GM18517 (cell line): ENCODE data around the gene MAGI1.
"Not testable (repeated sequence)": the region's sequence is repeated elsewhere in the genome, so short reads cannot be mapped to it uniquely, and the experiment has no call there.

Experiments
- ATAC-seq: cut with Tn5 transposase; IDR thresholded peaks from one replicate; pipeline ENCODE4 v1.9.1; 2021; ENCODE audit warnings: mild to moderate bottlenecking, moderate library complexity; ENCODE audit not compliant: unreplicated experiment

MAGI1 gene

DNA sequence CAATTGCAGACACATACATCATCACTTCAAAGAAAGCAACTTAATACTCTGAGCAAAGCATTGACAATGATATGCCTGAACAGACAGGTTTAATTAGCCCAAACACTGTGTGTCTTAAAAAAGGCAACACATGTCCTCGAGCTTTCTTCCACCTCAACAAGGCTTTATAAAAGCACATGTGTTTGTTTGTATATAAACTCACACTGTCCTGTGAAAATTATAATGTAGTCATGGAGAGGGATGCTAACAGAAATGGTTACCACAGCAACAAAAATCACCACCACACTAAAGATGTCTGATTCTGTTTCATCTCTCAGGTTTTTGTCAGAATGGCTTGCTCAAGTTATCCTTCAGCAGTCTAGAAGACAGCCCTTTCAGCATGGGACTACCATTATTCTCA lies 314.7 kb downstream of the MAGI1 start:
- ATAC-seq, result no peak

DNA sequence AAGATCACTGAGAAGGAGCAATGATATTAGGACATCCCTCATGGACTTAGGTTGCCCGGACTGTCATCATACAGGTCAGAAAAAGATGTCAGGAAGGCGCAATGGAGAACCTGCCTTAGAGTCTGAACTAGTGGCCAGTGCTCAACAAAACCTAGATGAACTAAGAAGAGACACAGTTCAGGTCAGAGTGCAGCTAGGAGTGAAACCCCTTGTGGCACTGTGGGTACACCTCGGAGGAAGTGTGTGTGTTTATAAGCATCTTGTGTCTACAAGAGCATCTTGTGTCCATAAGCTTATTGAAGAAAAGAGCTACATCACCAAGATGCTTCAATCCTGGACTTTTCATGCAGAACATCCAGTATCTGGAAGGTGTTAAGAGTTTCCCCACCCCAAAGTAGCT lies 315.7 kb downstream of the MAGI1 start:
- no peak for ATAC-seq

DNA sequence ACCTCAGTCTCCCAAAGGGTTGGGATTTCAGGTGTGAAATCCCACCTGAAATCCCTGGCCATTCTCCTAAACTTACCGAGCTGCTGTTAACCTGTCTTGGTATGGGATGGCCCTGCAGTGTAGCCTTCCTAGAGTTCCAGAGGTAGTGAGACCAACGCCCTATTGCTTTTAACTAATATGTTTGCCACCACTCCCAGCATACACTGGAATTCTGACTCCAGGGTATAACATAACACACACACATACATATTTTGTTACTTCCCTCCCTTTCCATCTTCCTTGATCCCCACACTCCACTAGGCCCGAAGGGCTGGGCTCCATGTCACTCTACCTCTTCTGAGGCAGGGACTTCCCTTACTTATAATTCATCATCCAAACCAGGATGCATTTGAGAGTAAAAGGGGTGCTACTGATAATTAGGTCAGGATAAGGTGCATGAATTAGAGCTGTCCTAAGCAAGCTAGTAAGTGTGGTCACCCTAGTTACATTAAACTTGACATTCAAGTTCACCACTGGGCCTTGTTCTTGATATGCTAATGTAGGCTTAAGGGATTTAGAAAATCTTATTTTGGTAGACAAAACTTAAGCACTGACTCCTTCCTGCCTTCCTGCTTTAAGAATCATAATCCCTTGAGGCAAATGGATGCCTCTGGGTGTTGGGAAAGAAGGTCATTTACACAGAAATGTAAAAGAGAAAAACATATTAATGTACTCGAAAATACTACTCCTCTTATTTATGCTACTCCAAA lies 317.6 kb downstream of the MAGI1 start:
- no peak for ATAC-seq

DNA sequence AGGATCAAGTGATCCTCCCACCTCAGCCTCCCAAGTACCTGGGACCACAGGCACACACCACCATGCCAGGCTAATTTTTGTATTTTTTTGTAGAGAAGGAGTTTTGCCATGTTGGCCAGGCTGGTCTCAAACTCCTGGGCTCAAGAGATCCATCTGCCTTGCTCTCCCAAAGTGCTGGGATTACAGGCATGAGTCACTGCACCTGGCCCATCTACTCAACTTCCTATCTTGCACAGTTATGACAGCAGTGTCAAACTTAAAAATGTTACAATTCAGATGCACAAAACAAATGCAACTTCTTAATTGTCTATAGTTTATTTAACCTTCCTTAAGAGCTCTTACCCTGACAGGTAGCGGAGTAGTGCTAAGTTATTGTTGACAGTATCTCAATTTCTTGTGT lies 319.1 kb downstream of the MAGI1 start:
- not testable (repeated sequence) for ATAC-seq

DNA sequence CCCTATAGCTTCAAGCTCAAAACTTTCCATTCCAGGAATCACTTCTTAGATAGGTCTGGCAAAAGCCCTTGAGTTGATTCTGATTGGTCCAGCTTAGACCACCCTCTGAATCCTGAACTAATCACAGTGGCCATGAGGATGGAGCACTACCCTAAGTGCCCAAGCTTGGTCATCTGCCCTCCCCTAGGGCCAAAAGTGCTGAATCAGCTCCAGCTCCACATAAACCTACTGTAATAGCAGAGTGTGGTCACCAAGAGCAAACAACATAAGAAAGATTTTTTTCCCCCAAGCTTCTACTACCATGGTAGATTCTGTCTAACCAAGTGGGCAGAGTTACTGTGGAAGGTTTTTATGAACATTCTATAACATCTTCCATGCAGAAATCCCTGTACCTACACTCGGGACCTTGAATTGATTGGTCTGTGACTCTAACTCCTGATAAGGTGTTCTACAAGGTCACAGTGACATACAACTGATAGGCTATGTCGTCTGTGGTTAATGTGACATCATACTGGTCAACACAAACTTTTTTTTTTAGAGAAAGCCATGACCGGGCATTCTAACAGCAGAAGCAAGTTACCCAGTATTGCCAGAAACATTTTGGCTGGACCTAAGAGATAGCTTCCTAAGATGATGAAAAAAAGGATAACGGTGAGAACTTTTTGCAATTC lies 320.9 kb downstream of the MAGI1 start:
- ATAC-seq, result no peak

DNA sequence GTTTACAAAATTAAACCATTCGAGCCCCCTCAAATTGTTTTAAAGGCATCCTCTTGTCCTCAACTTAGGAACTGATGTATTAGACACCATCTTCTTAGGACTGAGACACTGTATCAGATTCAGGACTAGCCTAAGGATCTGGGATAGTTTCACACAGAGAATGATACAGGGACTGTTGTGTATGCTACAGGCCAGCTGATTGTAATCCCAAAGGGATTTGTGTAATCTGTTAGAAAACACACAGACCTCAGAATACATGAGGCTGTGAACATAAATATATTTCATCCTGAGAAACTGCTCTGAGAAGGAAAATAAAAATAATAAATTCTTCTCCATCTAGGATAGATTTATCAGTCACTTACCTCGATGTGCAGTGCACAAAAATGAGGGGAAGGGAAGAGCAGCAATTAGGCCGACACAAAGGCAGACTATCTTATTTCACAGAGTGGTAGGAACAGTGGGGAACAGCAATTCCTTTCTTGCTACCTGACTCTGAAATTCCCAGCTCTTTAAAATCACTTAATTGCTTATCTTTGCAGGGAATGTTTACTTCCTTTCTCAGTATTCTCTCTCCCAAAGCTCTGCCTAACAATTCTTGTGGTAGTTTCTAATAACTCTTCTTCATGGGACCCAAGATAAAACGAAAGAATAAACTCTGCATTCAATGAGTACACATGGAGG lies 322.5 kb downstream of the MAGI1 start:
- no peak for ATAC-seq

- no peak for ATAC-seq
These were observed 324.6 kb downstream of the MAGI1 start for GRCh38 chr3:65714134-65714533.

GRCh38 chr3:65713016-65713415 lies 325.7 kb downstream of the MAGI1 start:
- no peak for ATAC-seq

DNA sequence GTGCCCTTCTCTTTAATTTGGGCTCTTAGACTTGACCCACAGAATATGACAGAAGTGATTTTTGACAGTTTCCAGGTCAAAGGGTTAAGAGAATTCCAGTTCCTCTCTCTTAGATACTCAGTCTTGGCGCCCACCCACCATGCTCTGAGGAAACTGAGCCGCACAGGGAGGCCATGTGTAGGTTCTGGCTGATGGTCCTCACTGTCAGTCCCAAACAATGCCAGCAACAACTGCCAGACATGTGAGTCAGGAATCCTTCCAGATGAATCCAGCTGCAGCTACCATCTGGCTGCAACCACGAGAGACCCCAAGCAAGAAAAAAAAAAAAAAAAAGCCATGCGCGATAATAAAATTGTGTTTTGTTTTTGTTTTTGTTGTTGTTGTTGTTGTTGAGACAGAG lies 326.6 kb downstream of the MAGI1 start:
- no peak for ATAC-seq

- ATAC-seq, result no peak
These were observed 331.7 kb downstream of the MAGI1 start for GRCh38 chr3:65706776-65707568.

DNA sequence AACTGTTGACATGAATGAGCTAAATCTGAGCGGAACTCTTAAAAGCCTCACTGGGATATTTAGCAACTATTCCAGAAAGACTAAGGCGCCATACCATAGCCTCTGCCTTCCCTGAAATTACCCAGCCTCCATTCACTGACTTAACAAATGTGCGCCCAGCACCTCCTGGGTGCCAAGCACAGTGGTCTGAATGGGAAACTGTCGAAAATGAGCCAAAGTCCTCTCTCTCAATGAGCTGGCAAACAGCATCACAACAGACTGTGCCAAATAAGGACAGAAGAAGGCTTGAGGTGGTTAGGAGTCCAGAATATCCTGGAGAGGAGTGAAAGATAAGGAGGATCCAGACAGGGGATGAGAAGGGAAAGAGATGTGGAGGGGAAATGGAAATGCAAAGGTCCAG lies 332.4 kb downstream of the MAGI1 start:
- no peak for ATAC-seq

GRCh38 chr3:65703820-65704219 lies 334.9 kb downstream of the MAGI1 start:
- ATAC-seq, result no peak

GRCh38 chr3:65703026-65703425 lies 335.7 kb downstream of the MAGI1 start:
- no peak for ATAC-seq

DNA sequence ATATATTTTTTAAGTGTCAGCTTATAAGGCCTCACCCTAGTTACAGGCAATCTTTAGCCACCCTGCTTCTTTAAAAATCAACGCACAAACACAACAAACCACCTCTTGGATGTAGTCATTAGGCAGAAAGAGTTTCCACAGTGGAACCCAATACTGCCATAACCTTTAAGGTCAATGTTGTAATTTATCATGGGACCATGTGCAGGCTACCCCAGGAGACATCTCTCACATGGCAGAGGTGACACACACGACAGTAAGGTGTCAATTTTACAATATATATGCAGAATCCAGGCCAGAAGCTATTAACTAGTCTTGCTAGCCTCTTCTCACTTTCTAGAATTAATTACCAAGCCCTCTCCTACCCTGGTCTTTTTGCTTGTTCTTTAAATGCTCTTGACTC lies 336.5 kb downstream of the MAGI1 start:
- ATAC-seq, result no peak

DNA sequence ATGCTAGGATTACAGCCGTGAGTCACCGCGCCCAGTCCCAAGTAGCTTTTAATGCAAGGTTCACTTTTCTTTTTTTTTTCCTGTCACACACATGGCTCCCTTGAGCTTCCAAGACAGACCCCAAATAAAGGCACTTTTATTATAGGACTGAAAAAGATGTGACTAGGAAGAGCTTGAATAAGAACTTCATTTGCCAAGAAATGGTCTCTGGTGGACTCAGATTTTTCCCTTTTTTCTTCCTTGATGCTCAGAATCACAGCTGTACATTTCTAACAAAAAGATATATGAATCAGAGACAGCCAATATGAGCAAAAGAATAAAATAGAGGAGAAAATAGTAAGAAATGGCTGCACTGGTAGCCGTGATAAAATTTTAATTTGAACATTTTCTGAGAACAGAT lies 337.2 kb downstream of the MAGI1 start:
- ATAC-seq, result no peak

DNA sequence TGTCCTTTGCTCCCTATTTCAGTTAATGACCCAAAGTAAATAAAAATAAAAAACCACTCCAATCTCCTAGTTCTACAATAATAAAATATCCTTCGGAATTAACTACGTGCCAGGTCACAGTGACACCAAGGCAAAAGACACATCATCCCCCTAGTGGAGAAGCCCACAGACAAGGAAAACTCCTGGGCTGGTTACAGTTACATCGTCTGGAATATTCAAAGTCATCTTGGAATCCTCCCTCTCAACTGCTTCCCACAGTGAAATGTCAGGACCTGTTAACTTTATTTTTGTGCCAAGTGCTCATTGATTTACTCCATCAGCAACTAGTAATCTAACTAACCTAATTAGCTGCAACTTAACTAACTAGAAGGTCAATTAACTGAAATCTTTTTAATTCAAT lies 349.3 kb downstream of the MAGI1 start:
- no peak for ATAC-seq

DNA sequence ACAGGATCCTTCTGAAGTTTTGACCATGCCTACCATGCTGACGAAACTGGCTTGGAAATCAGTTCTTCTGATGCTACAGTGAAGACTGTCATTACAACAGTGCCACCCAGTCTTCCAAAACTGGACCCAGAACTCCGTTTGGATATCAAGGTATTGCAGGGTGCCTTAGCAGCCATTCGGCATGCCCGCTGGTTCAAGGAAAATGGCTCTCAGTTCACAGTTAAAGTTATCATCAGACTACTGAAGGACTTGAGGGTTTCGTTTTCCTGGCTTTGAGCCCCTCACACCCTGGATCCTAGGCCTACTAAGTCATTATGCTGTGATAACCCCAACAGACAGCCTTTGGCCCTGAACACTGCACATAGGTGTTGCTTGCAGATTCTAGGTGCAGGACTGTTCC lies 351.0 kb downstream of the MAGI1 start:
- no peak for ATAC-seq

- no peak for ATAC-seq
These were observed 353.0 kb downstream of the MAGI1 start for GRCh38 chr3:65685621-65686235.

GRCh38 chr3:65678516-65678915 lies 360.2 kb downstream of the MAGI1 start:
- no peak for ATAC-seq

- ATAC-seq, result no peak
These were observed 361.2 kb downstream of the MAGI1 start for GRCh38 chr3:65677486-65678010.

DNA sequence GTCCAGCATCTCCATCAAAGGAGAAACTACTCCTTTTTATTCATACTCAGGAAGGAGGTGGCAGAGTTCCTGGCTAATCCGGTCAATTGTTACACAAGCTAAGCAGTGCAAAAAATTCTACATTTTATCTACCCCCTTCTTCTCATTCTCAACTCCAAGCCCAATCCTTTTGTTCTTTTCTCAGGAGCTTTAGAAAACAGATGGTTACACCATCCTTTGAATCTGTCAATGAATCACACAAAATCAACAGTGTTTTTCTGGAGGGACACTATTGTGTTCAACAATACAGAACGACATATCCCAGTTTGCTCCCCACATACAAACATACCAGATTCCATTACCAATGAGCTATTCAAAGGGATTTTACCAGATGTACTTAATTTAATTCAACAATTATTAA lies 362.1 kb downstream of the MAGI1 start:
- ATAC-seq, result no peak
